CD4-positive, alpha-beta T cell (primary cell): ENCODE results near the gene HBG1. TPM values are rescaled to one million over a fixed set of nuclear protein-coding genes. Genes with fewer than 3 reads are reported as not detected.

Experiments used
- ATAC-seq: fragments of 200-7000 bp; cut with Tn5 transposase; one replicate; pipeline ENCODE4 v1.10.0; 2022; ENCODE audit warnings: mild to moderate bottlenecking; ENCODE audit not compliant: poor library complexity
- CTCF ChIA-PET: fragments of 350-600 bp; sonication (Branson Sonifier 250); formaldehyde crosslinking; loops from one replicate; lab custom pipeline; 2021; ENCODE audit warnings: antibody characterized with exemption, inconsistent platforms; lab: Charles Lee
- POLR2A ChIA-PET: fragments of 350-600 bp; sonication (Branson Sonifier 250); formaldehyde crosslinking; loops from one replicate; lab custom pipeline; 2021; ENCODE audit warnings: antibody characterized with exemption, inconsistent platforms; lab: Charles Lee
- DNase-seq, 14 experiments: peaks; one replicate each; pipeline ENCODE4 v3.0.0-alpha.2; 2013 to 2020; ENCODE audit warnings: mixed read lengths in 2 of 14
- H3K27ac ChIP-seq, 2 donors: one replicate each; pipeline versions ENCODE4 v1.5.1 to v1.7.0; 2013; ENCODE audit warnings: low read length in 2 of 2, low read depth in 1 of 2, mild to moderate bottlenecking in 1 of 2
- H3K27me3 ChIP-seq, 2 experiments: 1 replicate in 1 of 2; 2 replicates in 1 of 2; pipeline versions ENCODE4 v1.6.1 to v1.7.0; 2013; ENCODE audit warnings: low read length in 2 of 2, control low read depth in 1 of 2, mild to moderate bottlenecking in 1 of 2, moderate library complexity in 1 of 2; ENCODE audit not compliant: insufficient read depth in 2 of 2, control insufficient read depth in 1 of 2
- H3K36me3 ChIP-seq: one replicate; pipeline ENCODE4 v1.6.1; 2013; ENCODE audit warnings: low read length, control low read depth; ENCODE audit not compliant: insufficient read depth
- H3K4me1 ChIP-seq: one replicate; pipeline ENCODE4 v1.6.1; 2013; ENCODE audit warnings: low read length, control low read depth; ENCODE audit not compliant: insufficient read depth
- H3K4me3 ChIP-seq: one replicate; pipeline ENCODE4 v1.5.1; 2013; ENCODE audit warnings: mild to moderate bottlenecking, low read length, moderate library complexity
- H3K9me3 ChIP-seq, 2 experiments: 1 replicate in 1 of 2; 2 replicates in 1 of 2; pipeline versions ENCODE4 v1.6.1 to v1.7.0; 2013; ENCODE audit warnings: low read length in 2 of 2, mild to moderate bottlenecking in 2 of 2, control low read depth in 1 of 2, moderate library complexity in 1 of 2; ENCODE audit not compliant: control insufficient read depth in 1 of 2, insufficient read depth in 1 of 2
- H3K27ac Mint-ChIP-seq: one replicate; pipeline ENCODE4 v1.8.0; 2020; ENCODE audit warnings: mixed read lengths
- H3K27me3 Mint-ChIP-seq: one replicate; pipeline ENCODE4 v1.8.0; 2021; ENCODE audit warnings: mixed read lengths
- H3K36me3 Mint-ChIP-seq: one replicate; pipeline ENCODE4 v1.8.0; 2021; ENCODE audit warnings: low read depth, mixed read lengths
- H3K4me1 Mint-ChIP-seq: one replicate; pipeline ENCODE4 v1.8.0; 2021; ENCODE audit warnings: low read depth, mixed read lengths
- H3K4me3 Mint-ChIP-seq: one replicate; pipeline ENCODE4 v1.8.0; 2020; ENCODE audit warnings: mild to moderate bottlenecking, mixed read lengths
- H3K9me3 Mint-ChIP-seq: one replicate; pipeline ENCODE4 v1.8.0; 2020; ENCODE audit warnings: mixed read lengths
- intact Hi-C, 2 experiments: fragments of 100-400 bp; cut with DNase I in 1 of 2; cut with micrococcal nuclease in 1 of 2; formaldehyde crosslinking; loops; one replicate each; pipeline versions ENCODE4 v1.15.1 to v1.9.0; 2023 to 2025; cut with DNase I, micrococcal nuclease
- total RNA-seq, 174 experiments: library from RNA in 2 of 174; stranded (reverse) in 2 of 174; gene quantifications; one replicate each; pipeline ENCODE4 v1.2.3 and lab custom pipeline; 2021 to 2026
- TF ChIP-seq, protein P1 (sequence below): fragments of 200-600 bp; IDR thresholded peaks from one replicate; pipeline ENCODE4 v1.8.0; 2022; ENCODE audit warnings: antibody characterized with exemption, mild to moderate bottlenecking

HBG1 gene
- total RNA-seq, 2 experiments from 2014 or later = not detected

DNA sequence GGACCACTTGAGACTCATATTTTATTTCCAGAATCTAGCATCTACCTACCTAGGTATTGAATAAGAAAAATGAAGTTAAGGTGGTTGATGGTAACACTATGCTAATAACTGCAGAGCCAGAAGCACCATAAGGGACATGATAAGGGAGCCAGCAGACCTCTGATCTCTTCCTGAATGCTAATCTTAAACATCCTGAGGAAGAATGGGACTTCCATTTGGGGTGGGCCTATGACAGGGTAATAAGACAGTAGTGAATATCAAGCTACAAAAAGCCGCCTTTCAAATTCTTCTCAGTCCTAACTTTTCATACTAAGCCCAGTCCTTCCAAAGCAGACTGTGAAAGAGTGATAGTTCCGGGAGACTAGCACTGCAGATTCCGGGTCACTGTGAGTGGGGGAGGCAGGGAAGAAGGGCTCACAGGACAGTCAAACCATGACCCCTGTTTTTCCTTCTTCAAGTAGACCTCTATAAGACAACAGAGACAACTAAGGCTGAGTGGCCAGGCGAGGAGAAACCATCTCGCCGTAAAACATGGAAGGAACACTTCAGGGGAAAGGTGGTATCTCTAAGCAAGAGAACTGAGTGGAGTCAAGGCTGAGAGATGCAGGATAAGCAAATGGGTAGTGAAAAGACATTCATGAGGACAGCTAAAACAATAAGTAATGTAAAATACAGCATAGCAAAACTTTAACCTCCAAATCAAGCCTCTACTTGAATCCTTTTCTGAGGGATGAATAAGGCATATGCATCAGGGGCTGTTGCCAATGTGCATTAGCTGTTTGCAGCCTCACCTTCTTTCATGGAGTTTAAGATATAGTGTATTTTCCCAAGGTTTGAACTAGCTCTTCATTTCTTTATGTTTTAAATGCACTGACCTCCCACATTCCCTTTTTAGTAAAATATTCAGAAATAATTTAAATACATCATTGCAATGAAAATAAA lies 24.8 kb downstream of the HBG1 start:
- Mint-ChIP-seq H3K27me3 (peaks cover 6% of the 10 kb centered on the region), H3K4me1 (no peaks in the 10 kb centered on the region), H3K4me3 (no peak overlapping the region), H3K36me3 (no peaks in the 10 kb centered on the region), H3K9me3 (no peaks in the 10 kb centered on the region), H3K27ac (no peak overlapping the region)
- Histone ChIP-seq H3K4me1 (no peaks in the 10 kb centered on the region), H3K36me3 (no peaks in the 10 kb centered on the region), H3K27me3 (peaks cover 0 to 13% of the 10 kb centered on the region in 2 experiments), H3K27ac (no peak overlapping the region), H3K9me3 (peaks cover 6 to 12% of the 10 kb centered on the region in 2 experiments), H3K4me3 (no peak overlapping the region)
- DNase-seq = no peak
- intact Hi-C loops = no loop called here
- TF ChIP-seq, protein P1, sequence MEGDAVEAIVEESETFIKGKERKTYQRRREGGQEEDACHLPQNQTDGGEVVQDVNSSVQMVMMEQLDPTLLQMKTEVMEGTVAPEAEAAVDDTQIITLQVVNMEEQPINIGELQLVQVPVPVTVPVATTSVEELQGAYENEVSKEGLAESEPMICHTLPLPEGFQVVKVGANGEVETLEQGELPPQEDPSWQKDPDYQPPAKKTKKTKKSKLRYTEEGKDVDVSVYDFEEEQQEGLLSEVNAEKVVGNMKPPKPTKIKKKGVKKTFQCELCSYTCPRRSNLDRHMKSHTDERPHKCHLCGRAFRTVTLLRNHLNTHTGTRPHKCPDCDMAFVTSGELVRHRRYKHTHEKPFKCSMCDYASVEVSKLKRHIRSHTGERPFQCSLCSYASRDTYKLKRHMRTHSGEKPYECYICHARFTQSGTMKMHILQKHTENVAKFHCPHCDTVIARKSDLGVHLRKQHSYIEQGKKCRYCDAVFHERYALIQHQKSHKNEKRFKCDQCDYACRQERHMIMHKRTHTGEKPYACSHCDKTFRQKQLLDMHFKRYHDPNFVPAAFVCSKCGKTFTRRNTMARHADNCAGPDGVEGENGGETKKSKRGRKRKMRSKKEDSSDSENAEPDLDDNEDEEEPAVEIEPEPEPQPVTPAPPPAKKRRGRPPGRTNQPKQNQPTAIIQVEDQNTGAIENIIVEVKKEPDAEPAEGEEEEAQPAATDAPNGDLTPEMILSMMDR = no peak
- ChIA-PET CTCF (no interaction called here), POLR2A (no interaction called here)
- ATAC-seq = no peak

DNA sequence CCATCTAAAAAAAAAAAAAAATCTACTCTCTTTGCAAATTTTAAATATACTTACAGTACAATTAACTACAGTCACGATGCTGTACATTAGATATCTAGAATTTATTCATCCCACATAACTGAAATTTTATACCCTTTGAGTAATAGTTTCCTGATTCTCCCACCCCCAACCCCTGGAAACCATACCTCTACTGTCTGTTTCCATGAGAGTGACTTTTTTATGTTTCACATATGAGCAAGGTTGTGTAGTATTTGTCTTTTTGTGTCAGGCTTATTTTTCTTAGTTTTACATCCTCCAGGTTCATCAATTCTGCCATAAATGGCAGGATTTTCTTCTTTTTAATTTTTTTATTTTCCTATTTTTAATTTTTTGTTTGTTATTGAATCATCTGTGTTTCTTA lies 26.0 kb downstream of the HBG1 start:
- peaks cover 6% of the 10 kb centered on the region for H3K27me3 Mint-ChIP-seq
- H3K27ac ChIP-seq = no peak overlapping the region
- no peaks in the 10 kb centered on the region for H3K36me3 Mint-ChIP-seq
- no peak overlapping the region for H3K27ac Mint-ChIP-seq
- no peaks in the 10 kb centered on the region for H3K36me3 ChIP-seq
- H3K9me3 Mint-ChIP-seq = peaks cover 3% of the 10 kb centered on the region
- H3K4me3 ChIP-seq = no peak overlapping the region
- ATAC-seq = no peak
- no peaks in the 10 kb centered on the region for H3K4me1 Mint-ChIP-seq
- ChIA-PET POLR2A (no interaction called here), CTCF (no interaction called here)
- peaks cover 0 to 13% of the 10 kb centered on the region in 2 experiments for H3K27me3 ChIP-seq
- no peaks in the 10 kb centered on the region for H3K4me1 ChIP-seq
- intact Hi-C loops = no loop called here
- peaks cover 6 to 12% of the 10 kb centered on the region in 2 experiments for H3K9me3 ChIP-seq
- no peak for DNase-seq
- no peak overlapping the region for H3K4me3 Mint-ChIP-seq
- TF ChIP-seq, protein P1 = no peak

DNA sequence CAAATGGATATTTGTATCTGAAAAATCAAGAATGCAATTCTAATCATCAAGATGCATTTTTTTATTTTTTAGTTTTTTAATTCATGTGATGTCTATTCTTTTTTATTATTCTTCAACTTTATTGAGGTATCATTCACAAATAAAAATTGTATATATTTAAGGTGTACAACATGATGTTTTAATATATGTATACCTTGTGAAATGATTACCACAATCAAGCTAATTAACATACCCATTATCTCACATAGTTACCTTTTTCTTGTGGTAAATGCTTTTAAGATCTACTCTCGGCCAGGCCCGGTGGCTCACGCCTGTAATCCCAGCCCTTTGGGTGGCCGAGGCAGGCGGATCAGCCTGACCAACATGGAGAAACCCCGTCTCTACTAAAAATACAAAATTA lies 26.5 kb downstream of the HBG1 start:
- Histone ChIP-seq H3K27me3 (peaks cover 0 to 13% of the 10 kb centered on the region in 2 experiments), H3K9me3 (peaks cover 6 to 12% of the 10 kb centered on the region in 2 experiments), H3K4me3 (no peak overlapping the region), H3K27ac (no peak overlapping the region), H3K36me3 (no peaks in the 10 kb centered on the region), H3K4me1 (no peaks in the 10 kb centered on the region)
- TF ChIP-seq, protein P1 = no peak
- Mint-ChIP-seq H3K36me3 (no peaks in the 10 kb centered on the region), H3K9me3 (peaks cover 3% of the 10 kb centered on the region), H3K4me3 (no peak overlapping the region), H3K27me3 (peaks cover 6% of the 10 kb centered on the region), H3K27ac (no peak overlapping the region), H3K4me1 (no peaks in the 10 kb centered on the region)
- CTCF ChIA-PET = no interaction called here
- ATAC-seq = no peak
- intact Hi-C loops = no loop called here
- POLR2A ChIA-PET = no interaction called here
- DNase-seq = no peak
